Thyroid gland (tissue), 4 donors: ENCODE data around the gene KLK15.

Experiments used
- POLR2A ChIP-seq, 2 donors: fragments of 450-650 bp; IDR thresholded peaks; one replicate each; pipeline ENCODE4 v1.6.1; 2017; ENCODE audit warnings: antibody characterized with exemption in 2 of 2, mild to moderate bottlenecking in 2 of 2, moderate library complexity in 1 of 2
- TF ChIP-seq, protein P1 (sequence below), 6 experiments: fragments of 200-600 bp in 3 of 6; fragments of 450-650 bp in 3 of 6; sonication (generic) in 3 of 6; IDR thresholded peaks; one replicate each; pipeline ENCODE4 v1.5.1; 2016 to 2019; ENCODE audit warnings: antibody characterized with exemption in 6 of 6, mild to moderate bottlenecking in 2 of 6, inconsistent platforms in 1 of 6, moderate library complexity in 1 of 6

DNA sequence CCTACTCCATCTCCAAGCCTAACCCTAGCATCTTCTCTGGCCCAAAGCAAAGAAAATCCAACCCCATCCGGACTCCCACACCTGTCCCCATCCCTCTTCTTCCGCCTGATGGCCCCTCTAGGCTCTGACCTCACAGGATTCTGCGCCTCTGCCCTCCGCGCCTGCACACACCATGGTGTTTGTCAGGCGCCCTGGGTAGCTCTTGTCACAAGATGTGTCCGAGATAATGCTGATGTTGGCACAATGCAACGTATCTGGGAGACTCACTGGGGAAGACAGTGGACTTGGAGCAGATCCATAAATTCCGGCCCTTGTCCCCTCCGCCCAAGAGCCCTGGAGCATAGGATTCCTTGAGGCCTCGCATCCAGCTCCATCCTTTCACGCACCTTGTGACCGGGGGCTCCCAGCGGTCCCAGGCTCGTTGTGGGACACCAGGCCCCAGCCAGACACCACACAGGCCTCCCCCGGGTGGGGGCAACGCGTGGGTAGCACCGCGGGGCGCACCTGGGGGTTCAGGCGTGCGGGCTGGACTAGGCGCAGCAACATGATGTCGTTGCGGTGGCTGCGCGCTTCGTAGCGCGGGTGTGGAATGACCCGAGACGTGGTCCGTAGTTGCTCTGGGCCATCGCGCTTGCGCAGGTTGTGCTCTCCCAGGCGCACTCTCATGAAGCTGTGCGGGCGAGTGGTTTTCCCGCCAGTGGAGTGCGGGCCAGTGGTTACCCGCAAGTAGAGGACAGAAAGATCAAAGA is 6.7 kb downstream of the KLK15 start:
- TF ChIP-seq, protein P1, sequence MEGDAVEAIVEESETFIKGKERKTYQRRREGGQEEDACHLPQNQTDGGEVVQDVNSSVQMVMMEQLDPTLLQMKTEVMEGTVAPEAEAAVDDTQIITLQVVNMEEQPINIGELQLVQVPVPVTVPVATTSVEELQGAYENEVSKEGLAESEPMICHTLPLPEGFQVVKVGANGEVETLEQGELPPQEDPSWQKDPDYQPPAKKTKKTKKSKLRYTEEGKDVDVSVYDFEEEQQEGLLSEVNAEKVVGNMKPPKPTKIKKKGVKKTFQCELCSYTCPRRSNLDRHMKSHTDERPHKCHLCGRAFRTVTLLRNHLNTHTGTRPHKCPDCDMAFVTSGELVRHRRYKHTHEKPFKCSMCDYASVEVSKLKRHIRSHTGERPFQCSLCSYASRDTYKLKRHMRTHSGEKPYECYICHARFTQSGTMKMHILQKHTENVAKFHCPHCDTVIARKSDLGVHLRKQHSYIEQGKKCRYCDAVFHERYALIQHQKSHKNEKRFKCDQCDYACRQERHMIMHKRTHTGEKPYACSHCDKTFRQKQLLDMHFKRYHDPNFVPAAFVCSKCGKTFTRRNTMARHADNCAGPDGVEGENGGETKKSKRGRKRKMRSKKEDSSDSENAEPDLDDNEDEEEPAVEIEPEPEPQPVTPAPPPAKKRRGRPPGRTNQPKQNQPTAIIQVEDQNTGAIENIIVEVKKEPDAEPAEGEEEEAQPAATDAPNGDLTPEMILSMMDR (IDR thresholded peaks at IDR 0.05) = no peak
- TF ChIP-seq POLR2A (IDR thresholded peaks at IDR 0.05) = no peak
